Fibroblast of mammary gland (primary cell): Measurements from ENCODE around the gene TMEM45A.

ENCODE experiments used
- DNase-seq: peaks from one replicate; pipeline ENCODE4 v3.0.0-alpha.2; 2010; ENCODE audit warnings: low read depth
- H3K4me3 ChIP-seq: 2 replicates; pipeline ENCODE4 v1.5.1; 2011; ENCODE audit warnings: low read depth, mild to moderate bottlenecking, low read length, moderate library complexity; ENCODE audit not compliant: control insufficient read depth
- TF ChIP-seq, protein P1 (sequence below): conservative IDR thresholded peaks from 2 replicates; pipeline ENCODE4 v1.5.1; 2011; ENCODE audit warnings: low read depth, low read length, inconsistent platforms; ENCODE audit not compliant: control insufficient read depth, insufficient read depth

TMEM45A gene

DNA sequence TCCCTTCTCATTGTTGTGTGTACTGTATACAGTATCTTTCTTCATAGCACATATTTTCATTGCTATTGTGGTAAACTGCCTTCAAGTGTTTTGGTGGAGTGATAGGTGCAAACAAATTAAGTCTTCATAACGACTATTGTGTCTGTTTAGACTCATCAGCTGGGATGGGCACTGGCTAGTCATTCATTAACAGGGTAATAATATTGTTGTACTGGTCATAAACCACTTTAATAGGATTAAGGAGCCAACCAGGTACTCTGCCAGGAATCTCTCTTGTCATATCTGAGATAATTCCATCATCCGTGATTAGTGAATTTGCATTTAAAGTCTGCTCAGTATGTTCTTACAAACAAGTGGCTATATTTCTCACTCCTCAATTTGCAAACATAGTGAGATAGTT is 10.2 kb upstream of the TMEM45A start:
- no peak overlapping the region for H3K4me3 ChIP-seq
- TF ChIP-seq, protein P1, sequence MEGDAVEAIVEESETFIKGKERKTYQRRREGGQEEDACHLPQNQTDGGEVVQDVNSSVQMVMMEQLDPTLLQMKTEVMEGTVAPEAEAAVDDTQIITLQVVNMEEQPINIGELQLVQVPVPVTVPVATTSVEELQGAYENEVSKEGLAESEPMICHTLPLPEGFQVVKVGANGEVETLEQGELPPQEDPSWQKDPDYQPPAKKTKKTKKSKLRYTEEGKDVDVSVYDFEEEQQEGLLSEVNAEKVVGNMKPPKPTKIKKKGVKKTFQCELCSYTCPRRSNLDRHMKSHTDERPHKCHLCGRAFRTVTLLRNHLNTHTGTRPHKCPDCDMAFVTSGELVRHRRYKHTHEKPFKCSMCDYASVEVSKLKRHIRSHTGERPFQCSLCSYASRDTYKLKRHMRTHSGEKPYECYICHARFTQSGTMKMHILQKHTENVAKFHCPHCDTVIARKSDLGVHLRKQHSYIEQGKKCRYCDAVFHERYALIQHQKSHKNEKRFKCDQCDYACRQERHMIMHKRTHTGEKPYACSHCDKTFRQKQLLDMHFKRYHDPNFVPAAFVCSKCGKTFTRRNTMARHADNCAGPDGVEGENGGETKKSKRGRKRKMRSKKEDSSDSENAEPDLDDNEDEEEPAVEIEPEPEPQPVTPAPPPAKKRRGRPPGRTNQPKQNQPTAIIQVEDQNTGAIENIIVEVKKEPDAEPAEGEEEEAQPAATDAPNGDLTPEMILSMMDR, result no peak
- DNase-seq, result no peak

DNA sequence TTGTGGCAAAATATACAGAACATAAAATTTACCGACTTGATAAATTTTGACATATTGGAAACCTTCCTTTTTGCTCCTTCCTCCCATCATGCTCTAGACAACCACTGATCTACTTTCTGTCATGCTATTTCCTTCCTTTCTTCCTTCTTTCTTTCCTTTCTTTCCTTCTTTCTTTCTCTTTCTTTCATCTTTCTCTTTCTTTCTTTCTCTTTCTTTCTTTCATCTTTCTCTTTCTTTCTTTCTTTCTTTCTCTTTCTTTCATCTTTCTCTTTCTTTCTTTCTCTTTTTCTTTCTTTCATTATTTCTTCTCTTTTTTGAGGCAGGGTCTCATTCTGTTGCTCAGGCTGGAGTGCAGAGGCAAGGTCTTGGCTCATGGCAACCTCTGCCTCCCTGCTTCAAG is 8.9 kb upstream of the TMEM45A start:
- no peak overlapping the region for H3K4me3 ChIP-seq
- no peak for DNase-seq
- TF ChIP-seq, protein P1, result no peak

DNA sequence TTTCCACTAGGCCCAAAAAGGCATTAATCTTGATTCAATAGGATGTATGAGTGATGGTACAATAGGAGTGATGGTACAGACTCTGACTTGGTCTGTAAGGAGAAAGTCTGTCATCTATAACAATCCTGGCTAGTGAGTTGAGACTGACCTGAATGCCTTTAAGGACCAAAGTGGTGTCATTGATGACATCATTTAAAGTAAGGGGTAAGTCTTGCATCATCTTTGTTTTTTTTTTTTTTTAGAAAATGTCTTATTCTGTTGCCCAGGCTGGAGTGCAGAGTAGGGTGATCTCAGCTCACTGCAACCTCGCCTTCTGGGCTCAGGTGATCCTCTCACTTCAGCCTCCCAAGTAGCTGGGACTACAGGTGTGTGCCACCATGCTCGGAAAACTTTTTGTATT is 5.6 kb upstream of the TMEM45A start:
- DNase-seq, result peak; percentile 45
- no peak overlapping the region for H3K4me3 ChIP-seq
- TF ChIP-seq, protein P1, result no peak

DNA sequence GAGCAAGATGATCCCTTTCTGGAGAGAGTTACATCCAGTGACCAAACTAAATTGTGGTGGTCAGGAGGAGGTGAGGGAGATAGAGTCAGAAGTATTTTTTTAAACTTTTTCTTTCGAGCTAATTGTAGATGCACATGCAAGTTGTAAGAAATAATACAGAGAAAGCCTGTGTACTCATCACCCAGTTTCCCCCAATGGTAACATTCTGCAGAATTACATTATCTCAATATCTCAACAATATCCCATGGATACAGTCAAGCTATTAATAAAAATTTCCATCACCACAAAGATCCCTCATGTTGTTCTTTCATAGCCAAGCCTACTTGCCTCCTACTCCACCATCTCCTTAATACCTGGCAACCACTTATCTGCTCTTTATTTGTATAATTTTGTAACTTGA is 3.3 kb upstream of the TMEM45A start:
- DNase-seq, result no peak
- no peak overlapping the region for H3K4me3 ChIP-seq
- TF ChIP-seq, protein P1, result no peak

DNA sequence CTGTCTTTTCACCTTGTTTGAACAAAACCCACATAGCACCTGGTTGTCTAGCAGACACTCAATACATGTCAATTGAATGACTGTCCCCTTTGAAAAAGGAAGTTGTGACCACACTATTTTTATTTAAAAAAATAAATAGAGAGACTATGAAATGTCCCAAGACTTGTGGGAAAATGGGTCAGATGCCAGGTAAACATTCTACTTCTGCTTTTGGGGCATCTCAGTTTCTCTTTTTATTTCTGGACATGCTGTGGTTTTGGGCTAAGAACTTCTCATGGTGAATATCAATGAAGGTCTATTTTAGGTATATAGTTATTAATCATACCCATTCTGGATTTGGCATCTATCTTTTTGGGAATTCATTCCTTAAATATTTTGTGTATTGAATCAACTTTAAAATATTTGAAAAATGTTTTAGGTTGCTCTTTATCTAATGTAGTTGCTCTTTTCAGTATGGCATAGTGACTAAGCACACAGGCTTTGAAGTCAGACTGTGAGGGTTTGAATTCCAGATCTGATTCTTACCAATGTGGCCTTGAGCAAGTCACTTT is 4.4 kb downstream of the TMEM45A start:
- TF ChIP-seq, protein P1, result no peak
- peak; percentile 35 for DNase-seq
- H3K4me3 ChIP-seq, result no peak overlapping the region

DNA sequence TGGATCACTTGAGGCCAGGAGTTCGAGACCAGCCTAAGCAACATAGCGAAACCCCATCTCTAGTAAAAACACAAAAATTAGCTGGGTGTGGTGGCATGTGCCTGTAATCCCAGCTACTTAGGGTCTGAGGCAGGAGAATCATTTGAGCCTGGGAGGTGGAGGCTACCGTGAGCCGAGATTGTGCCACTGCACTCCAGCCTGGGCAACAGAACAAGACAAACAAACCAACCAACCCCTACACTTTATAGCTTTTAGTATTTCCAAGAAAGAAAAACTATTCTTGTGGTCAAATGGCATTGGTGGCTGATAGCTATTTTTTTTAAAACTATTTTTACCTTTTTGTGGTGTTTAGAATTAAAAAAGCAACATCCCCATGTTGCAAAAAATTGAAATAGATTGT is 7.2 kb downstream of the TMEM45A start:
- TF ChIP-seq, protein P1, result no peak
- no peak for DNase-seq
- no peak overlapping the region for H3K4me3 ChIP-seq
